ENCODE data around the gene NMNAT3.

NMNAT3 gene

GRCh38 chr3:139677388-139678155, at the start of gene NMNAT3:
Gene NMNAT3, minus strand, starts transcription at chr3:139677972. Its CDS starts 50,248 bp downstream, at chr3:139627724.
- peak; percentile 84 to 87 for DNase-seq

GRCh38 chr3:139721370-139721769, 43.6 kb upstream of the NMNAT3 start:
- no peak for DNase-seq

DNA sequence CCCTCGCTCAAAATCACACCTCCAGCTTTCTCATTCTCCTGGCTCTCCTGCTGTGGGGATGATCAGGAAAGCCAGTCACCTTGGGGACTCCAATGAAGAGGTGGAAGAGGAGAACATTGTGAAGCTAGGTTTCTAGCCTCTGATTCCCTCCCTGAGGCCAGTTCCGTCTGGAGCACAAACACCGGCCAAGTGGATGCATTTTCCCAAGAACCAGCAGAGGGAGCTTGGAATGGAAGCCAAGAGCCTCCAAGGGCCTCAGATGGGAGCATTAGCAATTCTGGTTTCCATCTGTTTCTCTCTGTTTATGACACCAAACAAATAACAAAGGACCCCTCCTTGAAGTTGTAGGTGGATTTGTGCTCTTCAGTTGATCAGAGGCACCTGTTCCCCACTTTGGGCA, 40.6 kb upstream of the NMNAT3 start:
- no peak for DNase-seq

DNA sequence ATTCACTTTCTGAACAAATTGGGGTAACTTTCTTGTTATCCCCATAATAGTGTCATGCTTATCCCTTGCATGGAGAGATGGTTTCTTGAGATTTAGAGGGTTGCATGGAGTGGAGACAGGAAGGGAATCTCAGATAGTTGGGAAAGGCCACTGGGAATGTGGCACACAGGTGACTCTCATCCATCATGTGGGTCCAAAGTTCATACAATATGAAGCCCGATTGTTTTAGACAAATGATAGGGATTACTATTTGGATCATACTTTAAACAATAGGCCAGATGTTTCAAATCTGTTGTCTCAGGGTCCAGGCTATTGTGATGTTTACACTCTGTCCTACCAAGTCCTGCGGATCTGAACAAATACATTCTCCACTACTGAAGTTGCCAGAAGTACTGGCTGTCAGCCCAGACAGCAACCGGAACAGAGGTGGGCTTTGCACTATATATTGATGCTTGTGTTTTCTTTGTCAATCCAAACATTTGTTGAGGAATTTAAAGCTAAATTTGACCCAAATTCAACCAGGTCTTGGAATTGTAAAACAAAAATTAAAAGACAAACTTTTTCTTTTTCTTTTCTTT, 39.2 kb upstream of the NMNAT3 start:
- no peak for DNase-seq

DNA sequence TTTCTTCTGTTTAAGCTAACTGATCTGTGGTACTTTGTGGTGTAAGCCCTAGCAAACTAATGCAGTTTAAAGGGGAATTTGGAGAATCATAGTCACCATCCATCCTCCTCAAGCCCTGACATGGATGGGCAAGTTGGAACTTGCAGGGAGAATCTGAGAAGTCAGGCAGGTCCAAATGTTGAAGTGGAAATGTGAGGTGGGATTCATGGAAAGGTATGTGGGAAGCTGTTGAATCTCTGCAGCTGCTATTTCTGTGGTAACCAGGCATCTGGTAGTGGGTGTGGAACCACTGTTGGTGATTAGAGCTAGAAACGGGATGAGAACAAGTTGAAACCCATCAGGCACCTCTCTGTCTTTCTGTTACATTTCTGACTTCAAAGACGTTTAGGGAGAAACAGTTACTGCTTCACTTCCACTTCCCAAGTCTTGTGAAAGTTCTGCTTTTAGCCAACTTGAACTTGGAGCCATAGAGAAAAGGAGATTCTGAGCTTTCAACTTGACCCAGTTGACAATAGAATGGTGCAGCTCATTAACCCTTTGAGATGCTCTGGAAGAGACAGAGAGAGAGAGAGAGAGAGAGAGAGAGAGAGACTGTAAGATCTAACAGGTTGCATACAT, 38.1 kb upstream of the NMNAT3 start:
- DNase-seq, result no peak

- DNase-seq, result no peak
These were observed 37.4 kb upstream of the NMNAT3 start for GRCh38 chr3:139715166-139715565.

GRCh38 chr3:139710212-139710611, 32.4 kb upstream of the NMNAT3 start:
- no peak for DNase-seq

- DNase-seq, result no peak
These were observed 27.9 kb upstream of the NMNAT3 start for GRCh38 chr3:139705631-139706030.

DNA sequence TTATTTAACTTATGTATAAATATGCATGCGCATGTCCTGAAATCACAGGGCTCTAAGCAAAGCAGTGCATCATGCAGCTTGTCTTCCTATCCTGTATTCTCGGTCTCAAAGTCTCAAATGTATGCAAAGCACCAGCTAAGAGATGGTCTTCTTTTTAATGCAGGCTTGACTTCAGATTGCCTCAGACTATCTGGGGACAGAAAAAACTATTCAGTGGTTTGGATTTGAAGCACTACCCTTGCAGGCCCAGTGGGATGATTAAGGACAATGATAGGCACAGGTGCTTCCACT, 18.5 kb upstream of the NMNAT3 start:
- no peak for DNase-seq

DNA sequence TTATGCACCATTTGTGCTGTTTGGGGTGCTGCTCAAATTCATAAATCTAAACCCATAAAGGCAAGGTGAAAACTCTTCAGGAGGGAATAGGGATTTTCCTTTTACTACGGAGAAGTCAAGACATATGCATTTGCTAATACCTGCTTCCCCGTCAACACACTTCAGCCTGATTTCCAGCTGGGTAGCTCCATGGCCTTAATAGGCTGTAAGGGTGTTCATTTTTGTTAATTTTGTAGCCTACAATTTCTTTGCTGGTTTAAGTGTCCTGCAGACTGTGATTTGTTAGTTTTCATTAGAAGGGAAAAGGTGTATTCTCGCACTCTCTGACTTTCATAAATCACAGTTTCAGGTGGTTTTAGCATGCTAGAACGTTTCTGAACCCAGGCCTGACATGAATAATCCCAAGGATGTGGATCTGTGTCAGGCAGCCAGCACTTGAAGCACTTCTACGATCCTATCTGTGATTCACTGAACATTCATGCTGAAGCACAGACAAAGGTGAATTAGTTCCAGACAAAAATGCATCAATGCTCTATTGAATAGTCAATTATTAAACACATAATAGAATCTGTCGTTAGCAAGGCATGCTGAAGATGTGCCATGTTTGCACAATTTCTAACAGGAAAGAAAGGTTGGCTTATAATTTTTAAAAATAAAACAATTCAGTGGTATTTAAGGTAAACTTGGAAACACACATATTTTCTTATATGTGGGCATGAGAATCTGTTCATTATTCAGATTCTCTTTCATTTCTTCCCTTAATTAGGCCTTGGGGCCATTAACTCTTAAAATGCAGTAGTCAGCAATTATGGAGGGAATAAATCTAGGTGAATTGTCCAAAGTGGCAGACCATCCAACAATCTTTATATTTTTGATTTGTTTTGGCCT, 17.9 kb upstream of the NMNAT3 start:
- DNase-seq, result no peak

GRCh38 chr3:139695007-139695406, 17.2 kb upstream of the NMNAT3 start:
- no peak for DNase-seq

DNA sequence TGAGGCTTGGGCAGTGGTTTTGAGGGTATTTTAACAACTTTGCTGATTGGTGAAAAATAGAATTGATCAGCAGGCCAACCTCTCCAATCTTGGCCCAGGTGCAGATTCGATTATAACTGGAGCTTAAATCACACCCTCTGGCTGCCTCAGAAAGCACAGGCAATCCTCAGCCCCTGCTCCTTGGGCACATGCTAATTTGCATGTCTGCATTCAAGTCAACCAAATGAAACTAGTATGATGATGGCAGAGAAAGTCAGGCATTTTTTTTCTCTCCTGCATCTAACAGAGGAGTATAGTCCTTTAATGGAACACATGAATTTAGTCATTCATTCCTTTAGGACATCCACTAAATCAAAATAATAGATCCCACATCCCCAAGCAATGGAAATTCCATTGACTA, 16.8 kb upstream of the NMNAT3 start:
- DNase-seq, result no peak

DNA sequence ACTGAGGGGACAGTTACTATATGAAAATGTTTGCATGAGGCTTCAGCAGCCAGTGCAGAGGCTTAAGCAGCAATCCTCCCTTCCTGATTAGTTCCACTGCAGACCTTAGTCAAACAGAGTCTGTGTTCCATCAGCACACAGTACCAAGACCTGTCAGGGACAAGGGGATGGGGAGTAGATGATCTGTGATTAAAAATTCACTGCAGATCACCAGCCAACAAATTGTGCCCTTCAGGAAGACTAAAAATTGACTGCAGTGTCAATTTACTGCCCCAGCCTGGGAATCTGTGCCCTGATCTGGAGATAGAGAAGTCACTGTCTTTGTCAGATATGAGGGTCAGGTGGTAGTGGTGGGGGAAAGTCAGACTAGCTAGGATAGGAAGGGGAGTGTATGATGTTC, 13.8 kb upstream of the NMNAT3 start:
- no peak for DNase-seq

DNA sequence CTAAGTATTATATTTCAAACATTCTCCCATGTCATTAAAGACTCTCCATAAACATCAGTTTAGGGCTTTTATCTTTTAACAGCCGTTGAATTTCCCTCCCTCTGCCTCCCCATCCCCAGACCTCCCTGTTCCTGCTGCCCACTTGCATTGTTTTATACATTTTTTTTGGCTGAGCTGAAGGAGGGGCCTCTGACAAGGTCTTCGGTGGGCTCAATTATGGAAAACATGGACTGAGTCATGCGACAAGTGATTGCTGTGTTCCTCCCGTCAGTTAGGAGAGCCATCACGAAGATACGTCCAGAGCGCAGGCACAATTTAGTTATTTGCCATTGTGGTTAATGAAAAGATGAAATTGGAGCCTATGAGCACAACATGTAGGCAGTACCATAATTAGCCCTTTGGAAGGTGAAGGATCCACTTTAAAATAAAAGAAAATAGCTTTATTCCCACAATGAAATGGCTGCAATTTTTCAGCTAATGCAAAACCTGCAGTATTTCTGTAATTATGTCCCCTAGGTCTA, 12.0 kb upstream of the NMNAT3 start:
- DNase-seq, result no peak

GRCh38 chr3:139689122-139689521, 11.3 kb upstream of the NMNAT3 start:
- DNase-seq, result no peak

- no peak for DNase-seq
These were observed 9.7 kb upstream of the NMNAT3 start for GRCh38 chr3:139687431-139687830.

- DNase-seq, result no peak
These were observed 8.9 kb upstream of the NMNAT3 start for GRCh38 chr3:139686624-139687023.

- DNase-seq, result no peak
These were observed 8.4 kb upstream of the NMNAT3 start for GRCh38 chr3:139686206-139686605.

GRCh38 chr3:139679220-139679775, 1.5 kb upstream of the NMNAT3 start:
- DNase-seq, result no peak

DNA sequence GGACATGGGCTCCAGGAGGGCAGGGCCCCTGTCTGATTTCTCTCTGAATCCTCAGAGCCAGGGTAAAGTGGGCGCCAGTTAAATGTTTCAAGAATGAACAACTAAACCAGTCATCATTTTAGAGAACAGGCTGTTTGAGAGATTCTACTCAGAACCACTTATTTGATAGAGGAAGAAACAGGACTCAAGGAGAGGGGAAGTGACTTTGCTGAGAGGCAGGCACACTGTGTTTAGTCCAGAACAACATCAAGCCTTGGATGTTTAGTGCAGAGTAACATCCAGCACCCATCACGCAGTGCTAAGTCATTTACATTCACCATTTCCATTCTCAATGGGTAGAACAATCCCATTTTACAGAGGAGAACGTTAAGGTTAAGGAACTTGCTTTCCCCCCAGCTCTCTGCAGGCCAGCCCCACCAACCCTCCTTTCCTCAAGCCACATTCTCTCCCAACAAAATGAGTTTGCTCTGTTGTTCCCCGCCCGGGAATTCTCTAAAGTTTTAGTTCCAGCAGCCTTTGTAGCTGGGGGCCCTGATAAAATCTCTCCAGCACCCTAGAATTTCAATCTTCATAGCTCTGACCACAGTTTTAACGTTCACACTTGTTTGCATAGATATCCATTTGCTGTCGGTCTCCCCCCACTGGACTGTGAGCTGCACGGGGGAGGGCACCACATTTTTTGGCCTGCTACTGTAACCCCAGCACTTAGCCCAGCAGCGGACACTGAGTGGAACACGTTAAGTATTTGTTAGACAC, 962 bp downstream of the NMNAT3 start:
- no peak for DNase-seq

DNA sequence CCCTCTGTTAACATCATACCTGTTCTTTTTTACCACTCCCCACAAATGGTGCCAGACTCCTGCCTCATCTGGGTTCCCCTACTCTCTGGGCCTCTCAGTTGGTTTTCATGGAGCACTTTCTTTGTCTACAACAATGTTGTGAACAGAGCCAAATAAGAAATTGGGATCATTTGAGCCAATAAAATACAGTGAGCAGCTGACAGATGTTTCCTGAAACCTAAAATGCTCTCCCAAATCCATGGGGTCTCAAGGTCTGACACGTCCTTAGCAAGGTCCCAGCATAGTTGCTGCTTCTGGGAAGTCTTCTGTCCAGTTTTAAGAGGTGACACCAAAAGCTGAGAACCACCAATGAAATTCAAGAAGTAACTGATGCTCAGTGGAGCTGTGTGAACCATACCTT, 1.7 kb downstream of the NMNAT3 start:
- no peak for DNase-seq

- DNase-seq, result no peak
These were observed 2.4 kb downstream of the NMNAT3 start for GRCh38 chr3:139675327-139675726.

All from stimulated activated CD4-positive, alpha-beta T cell treated with anti-CD3 and anti-CD28 coated beads, Interleukin-2, amount 100 ng/mL, for 24 hours (primary cell).